HepG2 (cell line): ENCODE results near the gene DRD3. TPM values are rescaled to one million over a fixed set of nuclear protein-coding genes. Genes with fewer than 3 reads are reported as not detected.
A peak's percentile ranks its signal among the peaks of the same experiment; 100 is the strongest.

Source experiments
- AGO1 ChIP-seq: fragments of 200-400 bp; formaldehyde crosslinking; IDR thresholded peaks from 2 replicates; pipeline ENCODE4 v1.6.1; 2017; ENCODE audit warnings: mild to moderate bottlenecking, low read depth, low read length, moderate library complexity; ENCODE audit not compliant: poor library complexity, severe bottlenecking
- ATRX ChIP-seq: sonication (generic); formaldehyde crosslinking; IDR thresholded peaks from 2 replicates; pipeline ENCODE4 v1.4.0; 2020; ENCODE audit warnings: missing genetic modification reagents, borderline replicate concordance
- CAMTA2 ChIP-seq: sonication (generic); formaldehyde crosslinking; IDR thresholded peaks from 2 replicates; pipeline ENCODE4 v1.4.0; 2020; ENCODE audit warnings: mild to moderate bottlenecking, missing genetic modification reagents, borderline replicate concordance
- JDP2 ChIP-seq: sonication (generic); formaldehyde crosslinking; IDR thresholded peaks from 2 replicates; pipeline ENCODE4 v1.8.1; 2022; ENCODE audit warnings: missing genetic modification reagents, borderline replicate concordance
- MXI1 ChIP-seq: IDR thresholded peaks from 3 replicates; pipeline ENCODE4 v1.6.1; 2012; ENCODE audit warnings: low read depth, low read length, inconsistent platforms, borderline replicate concordance
- NR2C2 ChIP-seq: sonication (generic); formaldehyde crosslinking; IDR thresholded peaks from 2 replicates; pipeline ENCODE4 v1.4.0; 2020; ENCODE audit warnings: missing genetic modification reagents, mild to moderate bottlenecking, moderate library complexity, borderline replicate concordance
- PHF21A ChIP-seq: sonication (generic); formaldehyde crosslinking; IDR thresholded peaks from 2 replicates; pipeline ENCODE4 v1.5.0; 2020; ENCODE audit warnings: mild to moderate bottlenecking, missing genetic modification reagents
- PITX1 ChIP-seq: sonication (generic); formaldehyde crosslinking; IDR thresholded peaks from 2 replicates; pipeline ENCODE4 v1.5.1; 2020; ENCODE audit warnings: mild to moderate bottlenecking, missing genetic modification reagents
- RBFOX2 ChIP-seq: fragments of 200-400 bp; formaldehyde crosslinking; IDR thresholded peaks from 2 replicates; pipeline ENCODE4 v1.6.1; 2017; ENCODE audit warnings: low read depth, mild to moderate bottlenecking, low read length
- SETDB1 ChIP-seq: sonication (generic); formaldehyde crosslinking; IDR thresholded peaks from 2 replicates; pipeline ENCODE4 v1.5.1; 2020; ENCODE audit warnings: missing genetic modification reagents, mild to moderate bottlenecking, borderline replicate concordance
- TIGD3 ChIP-seq: sonication (generic); formaldehyde crosslinking; IDR thresholded peaks from 2 replicates; pipeline ENCODE4 v1.5.1; 2020; ENCODE audit warnings: mild to moderate bottlenecking, missing genetic modification reagents, borderline replicate concordance
- TMF1 ChIP-seq: sonication (generic); formaldehyde crosslinking; IDR thresholded peaks from 2 replicates; pipeline ENCODE4 v1.8.1; 2022; ENCODE audit warnings: low read depth, missing genetic modification reagents
- ZBTB20 ChIP-seq: sonication (generic); formaldehyde crosslinking; IDR thresholded peaks from 2 replicates; pipeline ENCODE4 v1.8.1; 2023; ENCODE audit warnings: missing genetic modification reagents, low read depth, mild to moderate bottlenecking, borderline replicate concordance
- ZC3H4 ChIP-seq: sonication (generic); formaldehyde crosslinking; IDR thresholded peaks from 2 replicates; pipeline ENCODE4 v1.4.0; 2020; ENCODE audit warnings: missing genetic modification reagents, borderline replicate concordance
- ZNF142 ChIP-seq: sonication (generic); formaldehyde crosslinking; IDR thresholded peaks from 2 replicates; pipeline ENCODE4 v1.4.0; 2020; ENCODE audit warnings: missing genetic modification reagents
- ZNF274 ChIP-seq: sonication (generic); formaldehyde crosslinking; IDR thresholded peaks from 2 replicates; pipeline ENCODE4 v1.5.1; 2020; ENCODE audit warnings: mild to moderate bottlenecking, missing genetic modification reagents
- ZNF292 ChIP-seq: sonication (generic); formaldehyde crosslinking; IDR thresholded peaks from 2 replicates; pipeline ENCODE4 v1.8.1; 2022; ENCODE audit warnings: mild to moderate bottlenecking, low read depth, missing genetic modification reagents, borderline replicate concordance
- ZNF367 ChIP-seq: sonication (generic); formaldehyde crosslinking; IDR thresholded peaks from 2 replicates; pipeline ENCODE4 v1.4.0; 2020; ENCODE audit warnings: missing genetic modification reagents, borderline replicate concordance
- ZNF496 ChIP-seq: sonication (generic); formaldehyde crosslinking; IDR thresholded peaks from 2 replicates; pipeline ENCODE4 v1.8.1; 2023; ENCODE audit warnings: mild to moderate bottlenecking, moderate library complexity, missing genetic modification reagents; ENCODE audit not compliant: insufficient replicate concordance
- ZNF563 ChIP-seq: sonication (generic); formaldehyde crosslinking; IDR thresholded peaks from 2 replicates; pipeline ENCODE4 v1.8.0; 2022; ENCODE audit warnings: mild to moderate bottlenecking, moderate library complexity, missing genetic modification reagents
- polyA plus RNA-seq, 8 experiments: library from polyadenylated mRNA; depleted of rRNA in 3 of 8; stranded (reverse) in 7 of 8; unstranded in 1 of 8; fragments of >200 nt; fragmentation: Illumina TruSeq in 4 of 8; extraction: Trizol in 4 of 8; gene quantifications; 2 replicates each; pipeline versions ENCODE4 v1.2.1 to v1.2.3, GENCODE V29; 2011 to 2016; ENCODE audit warnings: low read depth in 4 of 8, missing spikeins in 1 of 8, mixed read lengths in 1 of 8; ENCODE audit not compliant: insufficient read depth in 1 of 8
- total RNA-seq, 5 experiments: library from RNA; depleted of rRNA; stranded (reverse); fragments of >200 nt; fragmentation: Illumina TruSeq; extraction: Trizol; gene quantifications; 2 replicates each; pipeline ENCODE4 v1.2.3, GENCODE V29; 2016; ENCODE audit warnings: low read depth in 1 of 5
- TF ChIP-seq, protein P1 (sequence below): sonication (generic); formaldehyde crosslinking; IDR thresholded peaks from 2 replicates; pipeline ENCODE4 v1.4.0; 2020; ENCODE audit warnings: missing genetic modification reagents

Gene DRD3
- total and polyA plus RNA-seq, 2 of the 13 experiments (the other 11 are each of a cell fraction or from before 2014, with no cell fraction given): not detected

DNA sequence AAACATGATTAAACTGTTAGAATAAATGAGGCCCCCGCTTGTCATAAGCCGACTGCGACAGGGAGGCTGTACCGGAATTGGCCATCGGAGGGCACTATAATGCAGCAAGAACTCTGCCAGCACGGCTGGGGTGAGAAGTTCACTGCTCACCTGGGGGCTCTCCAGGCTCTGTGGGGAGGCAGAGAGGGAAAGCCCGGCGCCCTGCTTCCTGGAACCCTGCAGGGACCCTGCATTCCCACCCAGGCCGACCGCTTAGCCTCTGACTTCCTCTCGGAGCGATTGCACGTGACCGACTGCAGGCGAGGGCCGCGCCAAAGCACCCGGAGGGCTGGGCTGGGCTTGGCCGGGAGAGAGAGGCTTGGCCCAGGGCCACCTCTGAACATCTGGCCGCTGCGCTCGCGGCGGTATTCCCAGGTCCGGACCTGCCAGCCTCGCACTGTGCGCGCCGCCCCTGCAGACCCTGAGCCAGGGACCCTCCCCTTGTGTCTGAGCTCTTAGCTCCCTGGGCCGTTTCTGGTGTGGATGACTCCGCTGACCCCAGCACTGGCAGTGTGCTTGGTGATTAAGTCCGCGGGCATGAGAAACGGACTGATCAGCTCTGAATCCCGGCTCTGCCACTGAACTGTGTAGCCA, 26.2 kb downstream of the DRD3 start (continued):
- TF ChIP-seq ZBTB20: no peak
- TF ChIP-seq, protein P1, sequence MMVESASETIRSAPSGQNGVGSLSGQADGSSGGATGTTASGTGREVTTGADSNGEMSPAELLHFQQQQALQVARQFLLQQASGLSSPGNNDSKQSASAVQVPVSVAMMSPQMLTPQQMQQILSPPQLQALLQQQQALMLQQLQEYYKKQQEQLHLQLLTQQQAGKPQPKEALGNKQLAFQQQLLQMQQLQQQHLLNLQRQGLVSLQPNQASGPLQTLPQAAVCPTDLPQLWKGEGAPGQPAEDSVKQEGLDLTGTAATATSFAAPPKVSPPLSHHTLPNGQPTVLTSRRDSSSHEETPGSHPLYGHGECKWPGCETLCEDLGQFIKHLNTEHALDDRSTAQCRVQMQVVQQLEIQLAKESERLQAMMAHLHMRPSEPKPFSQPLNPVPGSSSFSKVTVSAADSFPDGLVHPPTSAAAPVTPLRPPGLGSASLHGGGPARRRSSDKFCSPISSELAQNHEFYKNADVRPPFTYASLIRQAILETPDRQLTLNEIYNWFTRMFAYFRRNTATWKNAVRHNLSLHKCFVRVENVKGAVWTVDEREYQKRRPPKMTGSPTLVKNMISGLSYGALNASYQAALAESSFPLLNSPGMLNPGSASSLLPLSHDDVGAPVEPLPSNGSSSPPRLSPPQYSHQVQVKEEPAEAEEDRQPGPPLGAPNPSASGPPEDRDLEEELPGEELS (CRISPR knock-in tag): no peak
- peak; percentile 91 for TF ChIP-seq ZNF274 (CRISPR knock-in tag)
- TF ChIP-seq PHF21A: 0 out of 2 replicates have a peak, but pooled peaks have one; percentile 21
- no peak for TF ChIP-seq ZNF496 (CRISPR knock-in tag)
- TF ChIP-seq MXI1: peak; percentile 14; the same call in 1 of the 3 replicates
- TF ChIP-seq PITX1 (CRISPR knock-in tag): no peak
- TF ChIP-seq ZNF563: no peak
- no peak for TF ChIP-seq ZC3H4 (CRISPR knock-in tag)
- TF ChIP-seq AGO1: peak; percentile 38
- no peak for TF ChIP-seq ATRX
- TF ChIP-seq JDP2 (CRISPR knock-in tag): no peak
- TF ChIP-seq RBFOX2: no peak
- no peak for TF ChIP-seq ZNF142 (CRISPR knock-in tag)
- no peak for TF ChIP-seq CAMTA2 (CRISPR knock-in tag)
- TF ChIP-seq ZNF292 (CRISPR knock-in tag): peak; percentile 59
- TF ChIP-seq NR2C2 (CRISPR knock-in tag): no peak
- no peak for TF ChIP-seq TMF1
- TF ChIP-seq ZNF367: no peak
- TF ChIP-seq SETDB1 (CRISPR knock-in tag): no peak
- no peak for TF ChIP-seq TIGD3 (CRISPR knock-in tag)
